Duodenal mucosa (tissue), 2 donors: Measurements from ENCODE around the gene MIA.

ENCODE experiments used
- H3K27ac ChIP-seq: one replicate; pipeline ENCODE4 v1.7.0; 2013; ENCODE audit warnings: low read depth, low read length
- H3K27me3 ChIP-seq, 2 donors: one replicate each; pipeline ENCODE4 v1.7.0; 2013; ENCODE audit warnings: low read length in 2 of 2, control low read depth in 1 of 2; ENCODE audit not compliant: insufficient read depth in 2 of 2, control insufficient read depth in 1 of 2
- H3K36me3 ChIP-seq, 2 donors: one replicate each; pipeline ENCODE4 v1.7.0; 2013; ENCODE audit warnings: low read length in 2 of 2, control low read depth in 1 of 2; ENCODE audit not compliant: insufficient read depth in 2 of 2, control insufficient read depth in 1 of 2
- H3K4me1 ChIP-seq, 2 donors: one replicate each; pipeline ENCODE4 v1.7.0; 2013; ENCODE audit warnings: low read length in 2 of 2, control low read depth in 1 of 2; ENCODE audit not compliant: insufficient read depth in 2 of 2, control insufficient read depth in 1 of 2
- H3K4me3 ChIP-seq, 2 donors: one replicate each; pipeline ENCODE4 v1.7.0; 2013; ENCODE audit warnings: low read length in 2 of 2, low read depth in 1 of 2
- H3K9ac ChIP-seq, 2 donors: one replicate each; pipeline ENCODE4 v1.7.0; 2013; ENCODE audit warnings: low read length in 2 of 2, low read depth in 1 of 2
- H3K9me3 ChIP-seq, 2 donors: one replicate each; pipeline ENCODE4 v1.7.0; 2013; ENCODE audit warnings: low read length in 2 of 2, control low read depth in 1 of 2; ENCODE audit not compliant: control insufficient read depth in 1 of 2

MIA gene

DNA sequence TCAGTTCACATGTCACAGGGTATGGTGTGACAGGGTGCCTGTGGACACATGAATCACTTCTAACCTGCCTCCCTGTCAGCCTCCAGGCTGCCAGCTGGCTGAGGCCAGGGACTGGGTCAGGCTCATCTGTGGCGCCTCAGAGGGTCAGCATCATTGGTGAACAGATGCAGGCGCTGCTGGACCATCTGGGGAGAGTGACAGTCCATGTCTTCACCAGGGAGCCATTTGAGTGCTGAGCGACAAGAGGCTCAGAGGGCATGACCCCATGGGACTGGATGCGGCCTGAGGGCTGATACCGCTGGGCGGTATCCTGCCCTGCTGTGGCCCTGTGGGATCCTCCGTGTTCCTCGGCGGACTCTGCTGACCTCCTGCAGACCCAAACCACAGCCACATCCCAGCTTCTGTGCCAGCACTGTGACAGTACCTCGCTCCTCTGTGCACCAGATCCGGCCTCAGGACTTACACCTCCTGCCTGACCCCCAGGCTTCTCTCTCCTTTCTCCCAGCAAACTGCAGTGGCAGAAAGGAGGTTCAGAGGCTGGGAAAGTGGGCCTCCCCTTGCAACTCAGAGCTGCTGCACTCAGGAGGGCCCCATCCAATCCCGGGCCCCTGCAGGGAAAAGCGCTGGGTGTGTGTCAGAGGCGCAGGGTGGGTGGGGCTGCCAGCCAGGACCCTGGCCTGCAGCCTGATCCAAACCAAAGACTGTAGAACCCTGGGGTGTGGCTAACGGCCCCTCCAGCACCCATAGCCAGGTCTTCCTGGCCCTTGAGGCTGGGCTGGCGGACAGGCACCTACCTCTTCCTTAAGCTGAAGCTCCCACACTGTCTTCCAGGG is 35.2 kb upstream of the MIA start:
- peaks cover 29 to 44% of the 10 kb centered on the region in 2 donors for H3K36me3 ChIP-seq
- no peak overlapping the region for H3K9ac ChIP-seq
- no peak overlapping the region for H3K27ac ChIP-seq
- H3K4me3 ChIP-seq = no peak overlapping the region
- no peaks in the 10 kb centered on the region for H3K27me3 ChIP-seq
- no peaks in the 10 kb centered on the region for H3K9me3 ChIP-seq
- peaks cover 18 to 19% of the 10 kb centered on the region in 2 donors for H3K4me1 ChIP-seq

DNA sequence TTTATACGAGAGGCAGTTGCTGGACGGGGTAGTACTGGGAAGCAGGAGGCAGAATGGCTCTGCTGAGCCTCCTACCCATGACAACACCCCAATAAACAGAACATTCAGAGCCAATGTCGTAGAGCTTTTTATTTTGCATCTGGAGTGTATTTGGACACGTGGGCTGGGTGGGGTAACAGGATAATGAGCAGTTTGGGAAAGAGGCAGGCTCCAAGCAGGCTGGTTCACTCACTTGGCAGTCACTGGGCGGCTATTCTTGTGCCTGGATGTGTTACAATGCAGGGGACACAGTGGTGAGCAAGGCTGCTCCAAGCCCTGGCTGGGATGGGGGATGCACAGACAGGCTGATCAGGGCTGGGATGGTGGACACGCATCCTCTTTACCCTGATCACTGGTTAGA is 34.6 kb upstream of the MIA start:
- H3K9ac ChIP-seq = no peak overlapping the region
- H3K4me1 ChIP-seq = peaks cover 11 to 13% of the 10 kb centered on the region in 2 donors
- H3K27ac ChIP-seq = no peak overlapping the region
- H3K4me3 ChIP-seq = no peak overlapping the region
- H3K9me3 ChIP-seq = no peaks in the 10 kb centered on the region
- H3K36me3 ChIP-seq = peaks cover 25 to 38% of the 10 kb centered on the region in 2 donors
- H3K27me3 ChIP-seq = no peaks in the 10 kb centered on the region

DNA sequence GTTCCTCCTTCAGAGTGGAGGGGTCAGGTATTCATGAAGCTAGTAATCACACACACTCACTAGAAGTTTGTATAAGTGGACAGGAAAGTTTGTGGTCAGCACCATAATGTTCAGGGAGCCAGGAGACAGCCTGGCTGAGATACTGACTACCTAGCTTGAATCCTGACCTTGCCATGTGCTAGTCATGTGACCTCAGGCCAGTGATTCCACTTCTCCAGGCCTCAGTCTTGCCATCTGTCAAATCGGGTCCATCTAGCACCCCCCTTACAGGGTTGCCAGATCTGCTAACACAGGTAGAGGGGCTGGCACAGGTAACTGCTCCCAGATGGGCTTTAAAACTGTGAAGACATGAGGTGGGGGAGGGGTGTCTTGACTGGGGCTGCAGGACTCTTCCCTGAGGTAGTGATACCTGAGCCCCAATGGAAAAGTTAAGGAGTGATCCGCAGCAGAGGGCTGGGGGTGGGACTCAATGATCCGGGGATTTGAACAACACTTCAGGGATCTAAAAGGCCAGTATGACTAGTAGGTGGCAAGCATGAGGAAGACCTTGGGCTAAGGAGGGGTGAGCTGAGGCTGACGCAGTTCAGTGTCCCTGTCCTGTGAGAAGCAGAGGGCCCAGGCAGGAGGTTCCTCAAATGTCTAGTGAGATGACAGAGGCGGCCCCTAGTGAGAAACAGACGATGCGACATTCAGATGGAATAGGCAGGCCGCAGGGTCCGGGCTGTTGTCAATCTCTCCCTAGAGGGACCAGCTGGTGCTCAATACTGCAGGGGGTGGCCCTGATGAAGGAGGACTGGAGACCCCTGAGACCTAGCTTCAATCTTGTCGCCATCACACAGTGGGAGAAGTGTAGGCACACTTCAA is 33.6 kb upstream of the MIA start:
- Histone ChIP-seq H3K4me1 (peaks cover 8 to 11% of the 10 kb centered on the region in 2 donors), H3K36me3 (peaks cover 24 to 33% of the 10 kb centered on the region in 2 donors), H3K27me3 (no peaks in the 10 kb centered on the region), H3K9me3 (no peaks in the 10 kb centered on the region), H3K4me3 (no peak overlapping the region), H3K27ac (no peak overlapping the region), H3K9ac (no peak overlapping the region)

DNA sequence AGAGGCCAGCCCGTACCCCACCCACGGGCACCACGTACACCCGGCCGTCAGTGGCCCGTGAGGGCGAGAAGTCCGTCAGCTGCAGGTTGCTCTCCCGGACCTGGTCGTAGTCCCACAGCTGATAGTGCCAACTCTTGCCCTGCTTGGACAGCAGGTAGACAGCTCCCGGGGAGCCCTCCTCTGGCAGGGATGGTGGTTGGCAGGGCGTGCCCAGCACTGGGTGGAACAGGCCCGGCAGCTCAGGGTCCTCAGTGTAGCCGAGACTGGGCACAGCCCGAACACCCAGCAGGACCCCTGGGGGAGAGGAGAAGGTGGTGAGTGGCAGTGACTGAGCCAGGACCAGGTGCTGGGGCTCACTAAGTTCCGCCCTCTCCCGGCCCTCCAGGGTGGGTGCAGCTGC is 32.8 kb upstream of the MIA start:
- no peak overlapping the region for H3K27ac ChIP-seq
- peaks cover 5 to 8% of the 10 kb centered on the region in 2 donors for H3K4me1 ChIP-seq
- H3K4me3 ChIP-seq = no peak overlapping the region
- H3K9me3 ChIP-seq = no peaks in the 10 kb centered on the region
- H3K9ac ChIP-seq = no peak overlapping the region
- no peaks in the 10 kb centered on the region for H3K27me3 ChIP-seq
- peaks cover 17 to 26% of the 10 kb centered on the region in 2 donors for H3K36me3 ChIP-seq

DNA sequence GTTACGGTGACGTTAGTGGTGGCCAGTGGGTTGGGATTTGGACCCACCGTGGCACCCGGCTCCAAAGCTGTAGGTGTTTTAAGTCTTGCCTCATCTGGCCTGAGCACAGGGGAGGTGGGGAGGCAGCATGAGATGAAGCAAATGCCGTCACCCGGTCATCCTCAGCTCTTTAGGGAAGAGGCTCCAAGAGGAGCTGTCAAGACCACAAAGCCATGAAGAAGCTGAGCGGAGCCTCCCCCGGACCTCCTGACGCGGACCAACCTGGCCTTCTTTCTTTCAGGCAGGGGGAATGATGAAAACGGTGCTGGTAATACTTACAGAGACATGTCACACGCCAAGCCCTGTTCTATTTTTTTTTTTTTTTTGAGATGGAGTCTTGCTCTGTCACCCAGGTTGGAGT is 32.4 kb upstream of the MIA start:
- Histone ChIP-seq H3K4me3 (no peak overlapping the region), H3K27me3 (no peaks in the 10 kb centered on the region), H3K9ac (no peak overlapping the region), H3K9me3 (no peaks in the 10 kb centered on the region), H3K36me3 (peaks cover 16 to 24% of the 10 kb centered on the region in 2 donors), H3K4me1 (peaks cover 5 to 8% of the 10 kb centered on the region in 2 donors), H3K27ac (no peak overlapping the region)

DNA sequence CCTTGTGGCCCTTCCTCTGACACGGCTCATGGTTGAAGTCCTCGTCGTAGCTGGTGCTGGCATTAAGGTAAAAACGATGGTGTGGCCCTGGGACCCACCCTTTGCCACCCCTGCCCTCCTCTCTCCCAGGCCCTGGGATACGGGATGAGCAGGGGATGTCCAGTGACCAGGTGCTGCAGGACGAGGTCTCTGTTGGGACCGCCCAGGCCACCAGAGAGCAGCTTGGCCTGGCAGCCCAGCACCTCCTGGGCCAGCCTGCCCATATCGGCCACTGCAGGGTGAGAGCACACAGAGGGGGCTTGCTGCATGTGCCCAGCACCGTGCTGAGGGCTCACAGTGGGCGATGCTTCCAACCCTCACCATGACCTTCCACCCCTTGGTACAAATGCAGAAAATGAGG is 31.4 kb upstream of the MIA start:
- no peak overlapping the region for H3K27ac ChIP-seq
- no peak overlapping the region for H3K9ac ChIP-seq

GRCh38 chr19:40744554-40745401 is 30.5 kb upstream of the MIA start:
- Histone ChIP-seq H3K9me3 (no peaks in the 10 kb centered on the region), H3K27ac (no peak overlapping the region), H3K4me1 (peaks cover 5 to 15% of the 10 kb centered on the region in 2 donors), H3K27me3 (no peaks in the 10 kb centered on the region), H3K36me3 (peaks cover 9 to 11% of the 10 kb centered on the region in 2 donors), H3K4me3 (no peak overlapping the region), H3K9ac (no peak overlapping the region)

More for the DNA sequence above, 31.4 kb upstream of the MIA start:
- no peak overlapping the region for H3K4me3 ChIP-seq
- H3K9me3 ChIP-seq = no peaks in the 10 kb centered on the region
- peaks cover 13 to 19% of the 10 kb centered on the region in 2 donors for H3K36me3 ChIP-seq
- H3K27me3 ChIP-seq = no peaks in the 10 kb centered on the region
- peaks cover 0 to 8% of the 10 kb centered on the region in 2 donors for H3K4me1 ChIP-seq

DNA sequence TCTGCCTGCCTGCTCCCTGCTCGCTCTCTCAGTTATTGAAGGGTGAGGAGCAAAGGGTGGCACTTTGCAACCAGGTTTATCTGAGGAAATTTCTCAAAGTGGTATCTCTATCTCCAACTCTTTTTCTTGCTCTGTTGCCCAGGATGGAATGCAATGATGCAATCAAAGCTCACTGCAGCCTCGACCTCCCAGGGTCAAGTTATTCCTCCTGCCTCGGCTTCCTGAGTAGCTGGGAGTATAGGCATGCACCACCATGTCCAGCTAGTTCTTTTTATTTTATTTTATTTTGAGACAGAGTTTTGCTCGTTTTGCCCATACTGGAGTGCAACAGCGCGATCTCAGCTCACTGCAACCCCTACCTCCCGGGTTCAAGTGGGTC is 29.9 kb upstream of the MIA start:
- peaks cover 9 to 17% of the 10 kb centered on the region in 2 donors for H3K4me1 ChIP-seq
- H3K9ac ChIP-seq = no peak overlapping the region
- H3K36me3 ChIP-seq = peaks cover 3 to 6% of the 10 kb centered on the region in 2 donors
- no peaks in the 10 kb centered on the region for H3K9me3 ChIP-seq
- H3K4me3 ChIP-seq = no peak overlapping the region
- H3K27me3 ChIP-seq = no peaks in the 10 kb centered on the region
- no peak overlapping the region for H3K27ac ChIP-seq

DNA sequence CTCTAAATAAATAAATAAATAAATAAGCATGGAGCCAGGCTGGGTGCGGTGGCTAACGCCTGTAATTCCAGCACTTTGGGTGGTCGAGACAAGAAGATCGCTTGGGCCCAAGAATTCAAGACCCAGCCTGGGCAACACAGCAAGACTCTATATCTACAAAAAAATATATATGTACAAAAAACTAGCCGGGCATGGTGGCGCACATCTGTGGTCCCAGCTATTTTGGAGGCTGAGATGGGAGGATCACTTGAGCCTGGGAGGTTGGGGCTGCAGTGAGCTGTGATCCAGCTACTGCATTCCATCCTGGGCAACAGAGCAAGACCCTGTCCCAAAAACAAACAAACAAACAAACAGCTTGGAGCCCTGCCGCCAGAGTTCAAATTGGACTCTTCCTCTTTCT is 27.8 kb upstream of the MIA start:
- Histone ChIP-seq H3K36me3 (no peaks in the 10 kb centered on the region), H3K27me3 (no peaks in the 10 kb centered on the region), H3K27ac (no peak overlapping the region), H3K9ac (no peak overlapping the region), H3K9me3 (no peaks in the 10 kb centered on the region), H3K4me1 (peaks cover 9 to 14% of the 10 kb centered on the region in 2 donors), H3K4me3 (no peak overlapping the region)
